Ureter (tissue), 1 donor: ENCODE measurements around the gene VWA8. TPM values are rescaled to one million over a fixed set of nuclear protein-coding genes. Genes with fewer than 3 reads are reported as not detected.

Source experiments
- DNase-seq: peaks from one replicate; pipeline ENCODE4 v3.0.0-alpha.2; 2020; ENCODE audit warnings: low spot score
- total RNA-seq: library from RNA; stranded (reverse); gene quantifications from one replicate; pipeline ENCODE4 v1.2.4, GENCODE V29; 2023
- donor health status: DM: yes; HTN: yes; CAD: no.

Gene VWA8
- total RNA-seq, 1 donor from 2014 or later, result 40.4 TPM

GRCh38 chr13:41520660-41521630, 440.0 kb downstream of the VWA8 start:
- DNase-seq, result no peak

- DNase-seq, result no peak
Measured at GRCh38 chr13:41520016-41520659, 440.8 kb downstream of the VWA8 start.

Other genes starting within 250 kb of the VWA8 start
- gene DGKH, start 87.5 kb upstream of the VWA8 start, total RNA-seq, result 77.7 TPM